ENCODE measurements around the gene CORIN.

- TF ChIP-seq EZH2 (optimal IDR thresholded peaks at IDR 0.05; ENCODE audit: low read depth, low read length) (no peak), CTCF (IDR thresholded peaks at IDR 0.05; ENCODE audit: low read length) (no peak), EZH2phosphoT487 (IDR thresholded peaks at IDR 0.05; ENCODE audit: low read length) (no peak)
These were observed 196.1 kb downstream of the CORIN start for GRCh38 chr4:47641755-47642154.

Data from MM.1S (cell line).